Activated CD8-positive, alpha-beta memory T cell treated with anti-CD3 and anti-CD28 coated beads, Interleukin-2, amount 50 U/mL, for 24 hours (primary cell): Measurements from ENCODE around the gene PTCD3.

Experiments
- DNase-seq: peaks from one replicate; pipeline ENCODE4 v3.0.0-alpha.2; 2020; ENCODE audit errors: extremely low read depth

PTCD3 gene

DNA sequence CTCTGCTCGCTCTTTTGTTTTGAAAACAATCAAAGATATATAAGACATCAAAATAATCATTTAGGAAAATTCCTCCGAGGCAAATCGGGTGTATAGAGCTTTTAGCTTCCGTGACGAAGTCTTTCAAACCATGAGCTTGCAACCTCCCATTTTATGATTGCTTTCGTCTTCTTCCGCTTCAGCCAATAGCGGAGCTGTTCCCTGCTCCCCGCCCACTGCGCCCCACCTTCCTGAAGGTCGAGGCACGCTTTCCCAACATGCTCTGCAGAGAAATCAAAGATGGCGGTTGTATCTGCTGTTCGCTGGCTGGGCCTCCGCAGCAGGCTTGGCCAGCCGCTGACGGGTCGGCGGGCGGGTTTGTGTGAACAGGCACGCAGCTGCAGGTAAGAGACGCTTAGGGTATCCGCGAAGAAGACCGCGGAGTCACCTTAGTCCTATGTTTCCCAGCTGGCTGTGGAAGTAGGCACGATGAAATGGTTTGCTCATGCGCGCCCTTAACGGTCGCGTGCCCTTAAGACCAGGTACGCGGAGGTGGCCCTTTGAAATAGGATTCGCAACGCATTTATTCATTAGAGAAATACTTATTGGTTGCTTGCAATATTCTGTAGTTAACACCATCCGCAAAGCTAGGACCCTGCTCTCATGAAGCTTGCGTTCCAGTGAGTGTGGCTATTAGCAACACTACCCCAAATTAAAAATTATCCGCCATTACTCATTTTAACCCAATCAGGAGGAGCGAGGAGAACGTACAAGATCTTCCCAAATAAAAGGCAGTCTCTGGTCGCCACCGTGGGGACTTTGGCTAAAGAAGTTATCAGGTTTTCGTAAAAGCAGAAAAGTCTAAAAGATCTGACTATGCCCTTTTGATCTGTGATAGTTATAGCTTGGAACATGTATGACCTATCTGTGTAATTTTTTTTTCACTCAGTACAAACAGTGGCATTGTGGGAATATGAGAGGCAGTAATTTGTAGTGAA, at the start of gene PTCD3:
PTCD3 (plus strand) TSS at position 267 of the 977 bp plus-strand sequence; CDS start at position 280, 13 bp downstream.
- DNase-seq: peak; percentile 88

DNA sequence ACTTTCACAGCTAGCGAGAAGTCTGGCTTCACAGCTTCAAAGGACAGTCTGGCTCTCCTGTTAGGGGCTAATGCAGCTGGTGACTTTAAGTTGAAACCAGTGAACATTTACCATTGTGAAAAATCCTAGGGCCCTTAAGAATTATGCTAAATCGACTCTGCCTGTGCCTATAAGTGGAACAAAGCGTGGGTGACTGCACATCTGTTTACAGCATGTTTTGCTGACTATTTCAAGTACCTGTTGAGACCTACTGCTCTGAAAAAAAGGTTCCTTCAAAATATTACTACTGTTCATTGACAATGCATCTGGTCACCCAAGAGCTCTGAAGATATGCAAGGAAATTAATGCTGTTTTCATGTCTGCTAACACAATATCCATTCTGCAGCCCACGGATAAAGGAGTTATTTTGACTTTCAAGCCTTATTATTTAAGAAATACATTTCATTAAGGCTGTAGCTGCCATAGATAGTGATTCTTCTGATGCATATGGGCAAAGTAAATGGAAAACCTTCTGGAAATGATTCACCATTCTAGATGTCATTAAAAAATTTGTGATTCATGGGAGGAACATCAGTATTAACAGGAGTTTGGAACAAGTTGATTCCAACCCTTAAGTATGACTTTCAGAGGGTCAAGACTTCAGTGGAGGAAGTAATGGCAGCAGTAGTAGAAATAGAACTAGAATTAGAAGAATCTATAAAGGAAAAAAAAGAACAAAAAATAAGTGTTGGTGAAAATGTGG, 49.3 kb upstream of the PTCD3 start:
- DNase-seq: no peak

DNA sequence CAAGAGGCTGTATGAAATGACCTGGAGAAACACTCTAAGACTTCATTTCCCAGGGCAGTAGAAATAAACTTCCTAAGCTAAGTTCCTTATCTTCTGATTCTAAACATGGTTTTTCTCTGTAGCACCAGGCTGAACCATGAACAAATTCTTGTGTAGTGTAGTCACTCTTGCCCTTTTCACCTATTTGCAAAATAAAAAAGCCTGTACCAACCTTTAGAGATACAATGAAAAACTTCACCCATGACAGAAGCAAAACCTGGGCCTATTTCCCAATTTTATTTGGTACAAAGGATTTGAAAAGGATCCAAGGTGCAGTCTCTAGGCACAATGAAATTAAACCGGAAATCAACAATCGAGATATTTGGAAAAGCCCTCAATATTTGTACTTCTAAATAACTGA, 44.0 kb upstream of the PTCD3 start:
- no peak for DNase-seq

DNA sequence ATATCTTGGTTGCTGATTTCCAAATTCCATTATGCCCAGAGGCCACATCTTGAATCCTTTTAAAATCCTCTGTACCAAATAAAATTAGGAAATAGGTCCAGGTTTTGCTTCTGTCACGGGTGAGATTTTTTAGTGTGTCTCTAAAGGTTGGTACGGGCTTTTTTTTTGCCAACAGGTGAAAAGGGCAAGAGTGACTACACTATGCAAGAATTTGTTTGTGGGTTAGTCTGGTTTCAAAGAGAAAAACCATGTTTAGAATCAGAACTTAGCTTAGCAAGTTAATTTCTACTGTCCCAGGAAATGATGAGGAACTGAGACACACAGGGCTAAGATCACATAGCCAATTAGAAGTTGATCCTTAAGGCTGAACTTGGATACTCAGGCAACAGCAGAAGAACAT, 42.0 kb upstream of the PTCD3 start:
- DNase-seq: no peak

DNA sequence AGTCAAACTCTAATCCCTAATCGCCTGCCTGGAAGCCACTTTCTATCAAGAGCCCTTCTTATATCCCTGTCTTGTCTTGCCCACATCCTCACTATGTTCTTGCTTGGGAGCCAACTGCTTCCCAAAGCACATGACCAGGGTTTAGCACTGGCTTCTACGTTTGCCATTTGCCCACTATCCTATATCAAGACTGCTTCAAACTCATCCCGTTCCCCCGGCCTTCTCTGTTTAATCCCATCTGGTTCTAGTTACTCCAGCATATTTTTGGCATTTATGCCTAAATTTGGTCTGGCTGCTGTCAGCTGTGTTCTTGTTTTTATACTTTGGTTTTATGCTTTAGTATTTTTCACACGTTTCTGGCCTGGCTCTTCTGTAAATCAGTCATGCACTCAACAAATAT, 40.5 kb upstream of the PTCD3 start:
- no peak for DNase-seq

DNA sequence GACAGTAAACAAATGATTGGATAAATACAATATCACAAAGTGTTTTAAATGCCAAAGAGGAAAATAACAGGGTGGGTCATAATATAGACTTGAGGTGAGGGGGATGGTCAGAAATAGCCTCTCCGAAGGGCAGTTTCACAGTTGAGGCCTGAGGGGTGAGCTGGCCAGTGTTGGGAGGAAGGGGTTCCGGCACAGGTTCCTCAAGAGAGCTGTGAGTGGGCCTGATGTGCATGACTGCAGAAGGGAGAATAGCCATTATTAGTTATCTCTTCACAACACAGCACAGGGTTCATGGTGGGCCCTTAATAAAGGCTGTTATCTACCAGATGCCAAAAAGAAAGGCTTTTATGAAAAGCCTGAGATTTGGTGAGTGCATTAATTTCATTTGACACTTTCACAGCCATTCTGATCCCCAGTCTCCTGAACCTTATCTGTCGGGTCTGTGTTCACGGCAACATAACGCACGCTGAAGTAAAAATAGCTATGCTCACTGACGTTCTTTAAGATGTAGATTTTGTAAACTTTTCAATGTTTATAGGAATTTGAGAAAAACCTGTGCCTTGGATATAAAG, 39.9 kb upstream of the PTCD3 start:
- DNase-seq: no peak

DNA sequence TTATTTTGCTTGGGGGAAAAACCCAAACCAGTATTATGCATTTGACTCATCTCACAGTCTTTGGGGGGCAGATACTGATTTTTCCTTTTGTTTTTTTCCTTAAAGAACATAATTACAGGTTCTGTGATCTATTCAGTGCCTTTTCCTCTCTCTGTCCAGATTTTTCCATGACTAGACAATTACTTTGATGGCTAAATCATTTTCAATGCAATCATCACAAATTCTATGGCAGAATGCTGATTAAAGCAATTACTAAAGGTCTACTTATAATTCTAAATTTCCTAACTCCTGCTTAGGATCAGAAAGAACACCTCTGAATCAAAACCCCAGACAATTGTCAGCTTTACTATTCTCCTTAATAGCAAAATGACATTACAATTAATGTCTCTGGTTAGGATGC, 39.1 kb upstream of the PTCD3 start:
- DNase-seq: no peak

DNA sequence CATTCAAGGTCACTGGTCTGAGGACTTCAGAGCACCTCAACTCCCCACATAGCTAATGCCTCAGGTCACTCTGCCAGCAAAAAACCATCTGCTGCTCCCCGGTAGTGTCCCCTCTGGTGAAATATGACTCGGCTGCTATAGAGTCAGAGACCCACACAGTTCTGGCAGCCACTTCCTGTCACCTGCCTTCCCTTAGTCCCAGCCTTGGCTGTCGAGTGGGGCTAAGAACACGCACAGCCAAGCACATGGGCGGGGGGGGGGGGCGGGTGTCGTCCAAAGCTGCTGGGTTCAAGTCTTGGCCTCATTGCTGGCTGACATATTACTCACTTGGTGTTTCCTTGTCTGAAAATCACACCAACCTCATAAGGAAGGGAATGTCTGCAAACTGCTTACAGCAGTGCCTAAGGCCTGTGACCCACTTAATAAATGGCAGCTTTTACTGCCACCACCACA, 37.9 kb upstream of the PTCD3 start:
- DNase-seq: no peak

DNA sequence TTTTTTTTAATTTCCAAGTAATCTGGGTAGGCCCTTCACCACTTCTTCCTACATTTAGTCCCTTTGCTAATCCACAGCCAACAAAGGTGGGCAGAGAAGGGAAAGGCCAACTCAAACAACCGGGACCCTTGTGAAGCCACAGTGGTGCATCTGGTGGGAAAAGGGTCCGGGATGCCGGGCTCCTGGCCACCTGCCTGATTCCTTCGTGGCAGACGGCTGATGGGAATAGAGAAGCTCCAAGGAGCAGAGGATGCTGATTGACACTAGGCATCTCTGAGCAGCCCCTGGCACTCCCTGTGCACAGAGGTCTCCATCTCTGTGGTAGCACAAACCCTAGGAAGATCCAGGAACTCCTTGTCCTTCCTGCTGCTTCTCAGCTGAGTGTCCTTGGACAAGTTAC, 37.4 kb upstream of the PTCD3 start:
- no peak for DNase-seq

DNA sequence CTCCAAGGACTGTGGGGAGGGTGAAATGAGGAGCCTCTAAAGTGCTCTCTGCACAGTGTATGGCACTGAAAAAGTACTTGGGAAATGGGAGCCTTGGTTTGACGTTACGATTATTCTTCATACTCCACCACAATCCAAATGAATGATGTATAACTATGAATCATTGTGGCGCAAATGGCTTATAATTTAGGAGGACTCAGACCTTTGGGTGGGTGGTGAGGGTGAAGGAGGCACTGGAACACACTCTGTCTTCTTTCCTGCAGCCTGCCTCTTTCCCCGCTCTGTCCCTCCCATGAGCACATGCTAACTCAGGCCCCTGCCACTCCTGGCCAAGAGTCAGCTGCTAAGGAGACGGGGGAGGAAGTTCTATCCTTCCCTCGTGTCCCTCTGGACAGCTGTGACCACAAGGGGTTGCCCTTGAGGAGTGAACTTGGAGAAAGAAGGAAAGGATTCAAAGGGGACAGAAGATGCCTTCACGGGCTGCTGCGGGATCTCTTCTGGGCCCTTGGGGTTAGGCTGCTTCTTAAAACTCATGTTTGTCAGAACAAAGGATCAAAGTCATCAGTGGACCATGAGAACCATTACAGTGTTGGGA, 36.8 kb upstream of the PTCD3 start:
- DNase-seq: no peak

DNA sequence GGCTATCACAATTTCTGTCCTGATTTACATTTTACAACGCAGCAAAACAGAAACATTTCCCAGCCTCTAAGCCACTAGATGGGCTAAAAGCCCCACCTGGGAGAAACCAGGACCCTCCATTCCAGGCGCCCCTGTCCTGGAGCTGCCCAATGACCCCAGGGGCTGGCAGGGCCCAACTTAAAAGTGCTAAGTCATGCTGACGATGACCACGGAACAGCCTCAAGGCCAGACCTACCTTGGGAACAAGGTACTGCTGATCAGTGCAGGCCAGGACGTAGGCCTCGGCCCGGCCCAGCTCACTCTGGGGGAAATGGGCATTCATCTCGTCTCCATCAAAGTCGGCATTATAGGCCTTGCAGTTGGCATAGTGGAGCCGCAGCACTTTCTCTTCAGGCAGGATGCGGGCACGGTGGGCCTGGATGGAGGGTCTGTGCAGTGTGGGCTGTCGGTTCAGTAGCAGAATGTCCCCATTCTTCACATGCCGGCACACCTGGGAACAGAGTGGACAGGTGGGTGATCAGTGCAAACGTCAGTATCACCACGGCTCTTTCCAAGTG, 36.2 kb upstream of the PTCD3 start:
- DNase-seq: no peak

DNA sequence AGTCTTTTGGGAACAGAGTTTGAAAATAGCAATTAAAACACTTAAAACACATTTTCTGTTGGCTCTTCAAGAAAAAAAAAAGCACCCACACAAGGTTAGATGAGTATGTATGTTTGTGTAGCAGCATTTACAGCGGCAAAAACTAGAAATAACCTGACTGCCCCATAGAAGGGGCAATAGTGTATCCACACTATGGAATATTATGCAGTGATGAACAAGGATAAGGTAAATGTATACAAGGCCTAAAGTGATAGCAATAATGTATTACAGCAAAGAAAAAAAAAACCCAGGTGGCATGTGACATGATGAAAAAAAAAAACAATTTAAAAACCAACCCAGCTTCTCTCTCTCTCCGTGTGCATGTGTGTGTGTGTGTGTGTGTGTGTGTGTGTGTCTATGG, 35.2 kb upstream of the PTCD3 start:
- DNase-seq: no peak

DNA sequence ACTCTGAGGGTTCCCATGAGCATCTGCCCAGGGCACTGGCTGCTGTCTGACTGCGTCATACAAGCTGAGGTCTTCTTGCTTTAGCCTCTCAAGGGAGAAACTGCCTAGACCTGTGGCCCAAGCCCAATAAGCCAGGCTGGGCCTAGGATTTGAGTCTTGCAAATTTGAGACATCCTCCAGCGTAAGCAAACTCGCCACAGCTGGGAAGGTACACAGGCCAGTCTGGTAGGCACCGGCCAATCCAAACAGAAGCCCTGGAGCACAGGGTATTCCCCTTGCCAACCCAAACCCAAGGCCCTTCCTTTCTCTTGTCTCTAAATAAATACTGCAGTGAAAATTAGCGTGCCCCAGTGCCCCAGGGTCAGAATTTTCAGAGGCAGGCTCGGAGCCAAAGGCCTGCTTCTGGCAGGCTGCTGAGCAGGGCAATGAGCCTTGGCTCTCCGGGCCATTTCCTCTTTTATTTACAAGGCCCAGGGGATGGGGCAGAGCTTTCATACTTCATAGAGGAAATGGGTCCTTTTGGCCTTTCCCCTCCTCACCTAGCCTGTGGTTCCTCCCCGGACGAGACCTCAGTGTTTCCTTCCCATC, 33.7 kb upstream of the PTCD3 start:
- no peak for DNase-seq

DNA sequence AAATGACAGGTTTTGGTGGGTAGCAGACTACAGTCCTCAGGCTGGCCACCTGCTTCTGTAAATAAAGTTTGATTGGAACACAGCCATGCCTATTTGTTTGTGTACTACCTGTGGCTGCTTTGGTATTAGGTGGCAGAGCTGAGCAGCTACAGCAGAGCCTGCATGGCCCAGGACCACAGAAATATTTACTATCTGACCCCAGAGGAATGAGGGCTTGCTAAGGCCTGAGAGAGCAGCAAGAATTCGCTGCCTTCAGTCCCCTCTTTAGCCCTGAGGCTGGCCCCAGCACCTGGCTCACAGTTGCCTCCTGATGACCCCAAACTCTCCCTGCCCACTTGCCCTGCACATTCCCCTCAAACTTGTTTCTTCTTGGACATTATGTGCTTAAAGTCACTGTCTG, 32.8 kb upstream of the PTCD3 start:
- no peak for DNase-seq

DNA sequence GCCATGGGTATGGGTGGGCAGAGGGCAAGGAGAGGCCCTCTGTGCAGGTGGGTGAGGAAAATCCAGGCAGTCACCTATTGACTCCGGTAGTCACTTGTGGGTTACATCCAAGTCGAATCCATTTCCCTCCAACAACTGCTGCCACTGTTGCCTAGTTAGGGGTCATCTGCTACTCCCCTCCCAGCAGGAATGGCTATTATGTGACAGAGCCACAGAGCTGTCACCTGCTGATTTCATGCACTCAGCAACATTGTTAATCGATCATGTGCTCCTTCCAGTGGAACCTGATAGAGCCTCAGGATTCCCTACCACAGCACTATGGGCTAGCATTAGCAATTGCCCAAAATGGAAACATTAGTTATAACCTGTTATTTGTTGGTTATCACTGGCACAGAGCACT, 31.8 kb upstream of the PTCD3 start:
- no peak for DNase-seq

DNA sequence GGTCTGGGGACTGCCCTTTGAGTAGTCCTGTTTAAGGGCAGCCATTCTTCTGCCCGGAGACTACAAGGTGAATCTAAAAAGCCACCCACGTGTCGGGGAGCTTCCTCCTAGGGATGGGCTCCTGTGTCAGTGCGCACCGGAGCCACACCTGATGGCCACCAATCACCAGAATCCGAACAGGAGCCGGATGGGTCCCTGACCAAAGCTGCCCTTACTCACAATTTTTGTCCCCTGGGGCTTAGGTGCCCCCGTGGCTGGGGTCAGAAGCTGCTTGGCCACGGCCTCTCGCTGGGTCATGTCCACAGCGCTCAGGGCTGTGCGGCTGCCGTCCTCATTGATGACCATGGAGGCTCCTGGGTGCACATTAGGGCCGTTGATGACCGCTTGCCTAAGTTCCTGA, 31.2 kb upstream of the PTCD3 start:
- DNase-seq: no peak

DNA sequence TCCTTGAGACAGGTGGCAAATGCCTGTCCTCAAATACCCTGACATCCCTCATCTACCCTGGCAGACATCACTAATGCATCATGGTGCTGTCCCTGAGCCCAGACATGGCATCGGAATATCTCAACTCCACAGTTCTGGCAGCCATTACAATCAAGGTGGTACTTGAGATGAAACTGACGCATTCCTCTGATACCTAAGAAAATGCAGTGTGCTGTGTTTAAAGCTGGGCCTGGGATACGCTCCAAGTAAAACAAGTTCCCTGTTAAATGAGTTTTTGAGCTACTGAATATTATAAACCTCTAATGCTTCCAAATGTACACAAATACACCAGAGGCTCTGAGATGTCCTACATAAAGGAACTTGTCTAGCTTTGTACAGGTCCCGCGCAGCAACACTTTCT, 30.1 kb upstream of the PTCD3 start:
- DNase-seq: no peak

DNA sequence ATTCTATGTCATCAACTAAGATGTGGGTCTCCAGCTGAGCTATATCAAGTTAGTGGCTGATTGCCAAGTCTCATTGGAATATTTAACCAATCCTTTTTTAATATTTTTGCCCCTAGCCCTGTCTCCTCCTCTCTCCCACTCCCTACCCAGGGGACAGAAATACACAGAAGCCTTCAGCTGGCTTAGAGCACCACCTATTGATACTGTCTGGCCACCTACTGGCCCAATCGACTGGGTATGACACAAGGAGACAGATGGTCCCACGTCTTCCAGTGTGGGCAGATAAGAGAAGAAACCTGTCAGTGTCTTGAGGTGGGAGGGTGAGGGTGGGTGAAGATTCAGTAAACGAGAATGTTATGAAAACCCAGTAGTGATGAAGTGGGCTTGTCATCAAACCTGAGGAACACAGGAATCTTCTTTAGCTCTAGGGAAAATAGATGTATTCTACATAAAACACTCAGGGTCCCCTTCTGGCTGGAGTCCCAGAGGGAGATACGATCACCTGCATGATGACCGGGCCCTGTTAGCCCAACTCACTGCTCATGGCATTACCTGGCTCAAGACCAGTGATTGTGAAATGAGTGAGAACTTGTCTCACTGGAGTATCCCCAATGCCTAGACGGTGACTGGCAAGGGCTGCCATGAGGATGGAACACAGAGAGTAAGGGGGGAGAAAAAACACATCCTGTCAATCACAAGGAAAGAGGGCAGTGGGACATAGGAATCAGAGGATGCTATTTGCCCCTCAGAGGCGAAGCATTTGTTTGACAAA, 27.1 kb upstream of the PTCD3 start:
- DNase-seq: no peak

DNA sequence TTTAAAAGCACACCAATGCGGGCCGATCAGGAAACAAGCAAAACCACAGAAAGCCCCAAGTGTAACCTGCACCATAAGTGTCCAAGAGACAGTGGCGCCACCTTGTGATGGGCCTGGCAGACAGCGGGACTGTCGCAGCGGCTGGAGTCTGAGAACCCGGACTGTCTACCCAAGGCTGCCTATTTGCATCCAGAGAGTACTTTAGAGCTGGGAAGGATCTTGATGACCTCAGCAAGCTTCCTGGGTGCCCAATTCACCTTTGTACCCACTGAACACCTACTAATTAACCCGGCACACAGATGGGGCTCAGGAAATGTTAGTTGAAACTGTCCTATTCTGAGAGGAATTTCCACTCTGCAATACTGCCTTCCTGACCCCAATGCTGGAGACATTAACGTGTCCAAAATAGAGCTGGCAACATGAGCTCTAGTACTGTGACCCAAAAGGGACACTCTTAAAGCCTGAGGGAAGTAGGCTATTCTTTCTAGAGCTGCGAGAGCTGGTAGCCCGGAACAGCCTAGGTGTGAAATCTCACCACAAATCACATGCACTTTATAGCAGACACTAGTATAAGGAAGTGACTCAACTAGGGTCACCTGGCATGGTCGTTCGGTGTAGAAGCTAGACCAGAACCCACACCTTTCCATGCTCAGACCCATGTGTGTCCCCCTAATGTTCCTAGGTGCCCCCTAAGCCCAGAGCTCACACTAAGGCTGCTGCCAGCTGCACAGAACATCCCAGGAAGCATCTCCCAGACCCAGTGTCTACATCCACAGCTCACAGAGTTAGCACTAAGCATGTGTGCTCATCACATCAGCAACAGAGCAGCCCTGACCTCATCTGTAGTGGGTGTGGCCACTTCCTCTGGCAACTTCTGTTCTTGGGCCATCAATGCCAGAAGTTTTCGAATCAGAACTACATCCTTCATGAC, 25.8 kb upstream of the PTCD3 start:
- DNase-seq: peak; percentile 42

DNA sequence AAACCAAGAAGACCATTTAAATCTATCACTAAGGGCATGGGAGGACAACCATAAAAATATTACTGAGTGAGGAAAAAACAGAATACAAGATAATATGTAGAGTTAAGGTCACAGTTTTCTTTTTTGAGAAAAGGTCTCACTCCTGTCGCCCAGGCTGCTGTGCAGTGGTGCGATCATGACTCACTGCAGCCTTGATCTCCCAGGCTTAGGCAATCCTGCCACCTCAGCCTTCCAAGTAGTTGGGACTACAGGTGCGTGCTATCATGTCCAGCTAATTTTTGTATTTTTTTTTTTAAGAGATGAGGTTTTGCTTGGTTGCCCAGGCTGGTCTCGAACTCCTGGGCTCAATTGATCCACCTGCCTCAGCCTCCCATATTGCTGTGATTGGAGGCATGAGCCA, 24.3 kb upstream of the PTCD3 start:
- no peak for DNase-seq
